ENCODE measurements around the gene ZFY. TPM values are rescaled to one million over a fixed set of nuclear protein-coding genes. Genes with fewer than 3 reads are reported as not detected.

ZFY gene
- total RNA-seq: 10 to 100 TPM in 4 of 9 donors, not detected in 5; 13.8 to 15.4 (median 14.2) TPM
- polyA plus RNA-seq: 1 to 10 TPM; 2.9 to 4.4 TPM
- long read RNA-seq, donor 1: 0 reads
- long read RNA-seq, donor 2: 0 reads
- long read RNA-seq, donor 3, full-length matches to known transcripts: 5 of 18 reads
- long read RNA-seq, donor 3, partial matches to known transcripts: 3 of 18 reads
- long read RNA-seq, donor 3, other reads (novel, unspliced or antisense): 10 of 18 reads

DNA sequence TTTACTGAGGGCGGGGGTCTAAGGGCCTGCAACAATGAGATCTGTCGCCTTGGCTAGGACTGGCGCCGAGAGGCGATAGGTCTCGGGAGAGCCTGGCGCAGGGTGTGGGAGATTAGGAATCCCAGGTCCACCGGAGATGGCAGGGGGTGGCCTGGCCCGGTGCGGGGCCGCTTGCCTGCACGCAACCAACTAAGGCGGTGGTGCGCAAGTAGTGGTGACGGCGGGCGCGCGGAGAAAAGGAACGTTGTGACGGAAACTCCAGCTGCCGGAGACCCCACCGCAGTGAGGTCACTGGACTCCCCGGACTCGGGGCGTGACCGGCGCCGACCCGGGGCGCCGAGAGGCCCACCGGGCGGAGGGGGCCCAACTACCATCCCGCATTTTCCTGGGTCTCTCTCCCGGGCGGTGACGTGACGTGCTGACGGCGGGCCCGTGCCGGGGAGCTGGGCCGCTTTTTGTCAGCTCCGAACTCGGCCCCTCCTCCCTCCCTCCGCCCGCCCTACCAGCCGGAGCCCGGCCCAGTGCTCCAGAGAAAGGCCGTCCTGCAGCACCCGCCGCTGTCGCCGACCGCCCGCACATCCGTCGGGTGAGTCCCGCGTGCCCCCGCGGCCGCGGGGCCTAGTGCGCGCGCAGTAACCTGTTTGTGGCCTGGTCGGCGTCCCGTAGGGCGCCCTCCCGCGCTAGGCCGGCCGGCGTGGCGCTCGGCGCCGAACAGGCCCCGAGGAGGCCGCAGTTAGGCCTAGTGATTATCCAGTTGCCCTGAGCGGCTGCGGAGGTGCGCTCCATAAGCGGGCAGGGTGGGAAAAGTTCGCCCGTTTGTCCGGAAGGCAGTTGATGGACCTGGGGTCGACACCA lies at the start of gene ZFY:
Gene ZFY, plus strand, starts transcription at position 521 of the 855 bp plus-strand sequence. CDS start 18,556 bp downstream, outside the sequence.
- H3K9me3 ChIP-seq: no peaks in the 10 kb centered on the region
- ATAC-seq (peak in 2 of 4 donors; percentile 59 to 71), DNase-seq (peak in 3 of 5 donors; percentile 57 to 81 (median 63))
- peak within 1 kb of the TSS in 7 of 12 donors; percentile 96 to 100 (median 99) for H3K27ac ChIP-seq
- H3K36me3 ChIP-seq: peaks cover 0 to 9% (median 0%) of the 10 kb centered on the region in 9 donors
- no peaks in the 10 kb centered on the region for H3K27me3 ChIP-seq
- H3K4me3 ChIP-seq: peak within 1 kb of the TSS in 7 of 12 donors; percentile 58 to 89 (median 75)
- intact Hi-C loops (cut with DNase I): loop anchor here in 4 of 10 donors (10.0 kb wide), 2 partner anchors 80 to 90 kb away; partner anchors contain the start of gene RPS4Y1 (in 3 of the 4)
- H3K4me1 ChIP-seq: peaks cover 0 to 31% (median 1%) of the 10 kb centered on the region in 12 donors
- TF ChIP-seq CTCF (IDR thresholded peaks at IDR 0.05) (no peak), POLR2A (IDR thresholded peaks at IDR 0.05) (no peak)
- 0 to 1% methylated on average over 88 to 91 of the region's 91 CpGs; no CpG with 5 or more reads in 2 of the 4 donors for WGBS, 4 donors

DNA sequence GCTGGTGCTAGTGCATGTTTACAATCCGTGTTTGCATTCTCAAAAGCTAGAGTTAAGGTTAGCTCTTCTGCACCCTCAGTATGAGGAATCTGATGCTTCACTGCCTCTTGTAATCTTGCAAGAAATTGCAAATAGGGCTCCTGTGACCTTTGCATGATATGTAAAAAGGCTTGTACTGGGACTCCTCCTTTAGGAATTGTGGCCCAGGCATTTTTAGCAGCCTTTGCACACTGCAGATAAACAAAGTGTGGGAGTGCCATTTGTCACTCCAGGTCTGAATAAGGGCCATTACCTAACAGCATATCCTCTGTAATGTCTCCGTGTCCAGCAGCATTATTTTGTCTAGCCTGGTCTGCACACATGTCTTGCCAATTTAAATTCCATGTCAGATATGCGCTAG lies 49.3 kb upstream of the ZFY start:
- intact Hi-C loops (cut with DNase I): no loop called here
- H3K36me3 ChIP-seq: no peaks in the 10 kb centered on the region
- no peak for TF ChIP-seq POLR2A (IDR thresholded peaks at IDR 0.05)
- TF ChIP-seq CTCF (IDR thresholded peaks at IDR 0.05): no peak

GRCh38 chrY:2887386-2887785 lies 47.8 kb upstream of the ZFY start:
- Histone ChIP-seq H3K27me3 (no peaks in the 10 kb centered on the region), H3K4me1 (peaks cover 0 to 2% (median 0%) of the 10 kb centered on the region in 12 donors), H3K27ac (no peak overlapping the region), H3K4me3 (no peak overlapping the region), H3K9me3 (no peaks in the 10 kb centered on the region), H3K36me3 (no peaks in the 10 kb centered on the region)
- DNase-seq: no peak
- TF ChIP-seq POLR2A (IDR thresholded peaks at IDR 0.05): no peak
- TF ChIP-seq CTCF (IDR thresholded peaks at IDR 0.05): no peak
- intact Hi-C loops (cut with DNase I): no loop called here
- ATAC-seq: no peak
- 33 to 43% methylated on average over 5 of the region's 5 CpGs; no CpG with 5 or more reads in 2 of the 4 donors for WGBS, 4 donors

More for the DNA sequence above, 49.3 kb upstream of the ZFY start:
- Histone ChIP-seq H3K27ac (no peak overlapping the region), H3K9me3 (no peaks in the 10 kb centered on the region), H3K4me1 (peaks cover 0 to 2% (median 0%) of the 10 kb centered on the region in 12 donors), H3K4me3 (no peak overlapping the region), H3K27me3 (no peaks in the 10 kb centered on the region)
- WGBS, 4 donors: 44 to 47% methylated on average over 3 of the region's 3 CpGs; no CpG with 5 or more reads in 2 of the 4 donors
- DNase-seq: no peak
- ATAC-seq: no peak

GRCh38 chrY:2887955-2888354 lies 47.2 kb upstream of the ZFY start:
- Histone ChIP-seq H3K4me1 (peaks cover 0 to 2% (median 0%) of the 10 kb centered on the region in 12 donors), H3K4me3 (no peak overlapping the region), H3K9me3 (no peaks in the 10 kb centered on the region), H3K27me3 (no peaks in the 10 kb centered on the region), H3K27ac (no peak overlapping the region), H3K36me3 (no peaks in the 10 kb centered on the region)
- intact Hi-C loops (cut with DNase I): no loop called here
- WGBS, 4 donors: 74 to 80% methylated on average over 3 of the region's 3 CpGs; no CpG with 5 or more reads in 2 of the 4 donors
- DNase-seq (no peak), ATAC-seq (no peak)
- TF ChIP-seq CTCF (IDR thresholded peaks at IDR 0.05) (no peak), POLR2A (IDR thresholded peaks at IDR 0.05) (no peak)
